AG10803 (cell line): ENCODE results near the gene NLRP9.
A peak's percentile ranks its signal among the peaks of the same experiment; 100 is the strongest.

Experiments used
- DNase-seq: peaks from one replicate; pipeline ENCODE4 v3.0.0; 2010; ENCODE audit warnings: low read depth
- H3K4me3 ChIP-seq: 2 replicates; pipeline ENCODE4 v1.5.1; 2011; ENCODE audit warnings: mild to moderate bottlenecking, low read length, control low read depth
- TF ChIP-seq, protein P1 (sequence below): conservative IDR thresholded peaks from 2 replicates; pipeline ENCODE4 v1.5.1; 2011; ENCODE audit warnings: mild to moderate bottlenecking, low read length, control low read depth, inconsistent platforms

NLRP9 gene

DNA sequence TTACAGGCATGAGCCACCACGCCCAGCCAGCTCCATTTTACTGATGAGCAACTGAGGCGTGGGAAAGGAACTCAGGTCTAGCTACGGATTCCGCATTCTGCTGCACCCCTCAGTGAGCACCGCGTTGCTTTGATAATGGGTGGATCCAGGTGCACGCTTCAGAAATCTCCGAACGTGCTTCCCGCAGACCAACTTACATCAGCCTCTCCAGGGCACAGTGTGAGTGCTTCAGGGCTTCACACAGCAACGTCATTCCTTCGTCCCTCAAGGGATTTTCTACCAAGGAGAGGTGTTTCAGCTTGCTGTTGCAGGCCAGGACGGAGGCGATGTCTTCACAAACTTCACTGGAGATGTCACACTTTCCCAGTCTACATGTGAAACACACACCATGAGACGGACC is 21.7 kb downstream of the NLRP9 start:
- TF ChIP-seq, protein P1, sequence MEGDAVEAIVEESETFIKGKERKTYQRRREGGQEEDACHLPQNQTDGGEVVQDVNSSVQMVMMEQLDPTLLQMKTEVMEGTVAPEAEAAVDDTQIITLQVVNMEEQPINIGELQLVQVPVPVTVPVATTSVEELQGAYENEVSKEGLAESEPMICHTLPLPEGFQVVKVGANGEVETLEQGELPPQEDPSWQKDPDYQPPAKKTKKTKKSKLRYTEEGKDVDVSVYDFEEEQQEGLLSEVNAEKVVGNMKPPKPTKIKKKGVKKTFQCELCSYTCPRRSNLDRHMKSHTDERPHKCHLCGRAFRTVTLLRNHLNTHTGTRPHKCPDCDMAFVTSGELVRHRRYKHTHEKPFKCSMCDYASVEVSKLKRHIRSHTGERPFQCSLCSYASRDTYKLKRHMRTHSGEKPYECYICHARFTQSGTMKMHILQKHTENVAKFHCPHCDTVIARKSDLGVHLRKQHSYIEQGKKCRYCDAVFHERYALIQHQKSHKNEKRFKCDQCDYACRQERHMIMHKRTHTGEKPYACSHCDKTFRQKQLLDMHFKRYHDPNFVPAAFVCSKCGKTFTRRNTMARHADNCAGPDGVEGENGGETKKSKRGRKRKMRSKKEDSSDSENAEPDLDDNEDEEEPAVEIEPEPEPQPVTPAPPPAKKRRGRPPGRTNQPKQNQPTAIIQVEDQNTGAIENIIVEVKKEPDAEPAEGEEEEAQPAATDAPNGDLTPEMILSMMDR, result no peak
- no peak for DNase-seq

DNA sequence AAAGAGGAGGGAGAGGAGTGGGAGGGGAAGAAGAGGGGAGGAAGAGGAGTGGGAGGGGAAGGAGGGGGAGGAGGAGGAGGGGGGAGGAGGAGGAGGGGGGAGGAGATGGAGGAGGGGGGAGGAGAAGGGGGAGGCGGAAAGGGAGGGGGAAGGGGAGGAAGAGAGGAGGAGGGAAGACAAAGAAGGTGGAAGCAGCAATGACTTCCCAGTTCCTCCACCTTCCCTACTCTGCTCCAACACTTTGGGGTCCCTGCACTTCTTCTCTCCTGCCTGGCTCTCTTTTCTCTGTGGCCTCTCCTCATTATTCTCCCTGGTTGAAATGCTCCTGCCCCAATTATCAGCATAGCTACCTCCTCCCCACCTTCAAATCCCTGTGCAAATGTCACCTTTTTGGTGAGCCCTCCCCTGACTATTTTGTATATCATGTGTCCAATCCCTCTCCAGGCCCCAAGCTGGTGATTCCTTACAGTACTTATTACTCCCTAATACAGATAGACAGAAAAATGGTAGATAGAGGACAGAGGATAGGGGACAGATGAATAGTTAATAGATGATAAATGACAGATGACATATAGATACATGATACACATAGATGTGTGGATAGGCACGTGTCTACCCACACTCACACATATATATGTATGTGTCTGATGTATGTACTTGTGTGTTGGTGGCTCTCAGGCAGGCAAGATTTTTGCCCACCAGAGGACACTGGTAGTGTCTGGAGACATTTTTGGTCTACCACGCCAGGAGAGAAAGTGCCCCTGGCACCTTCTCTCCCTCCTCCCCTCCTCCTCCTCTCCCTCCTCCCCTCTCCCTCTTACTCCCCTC is 25.2 kb downstream of the NLRP9 start:
- DNase-seq, result no peak
- TF ChIP-seq, protein P1, result no peak
- H3K4me3 ChIP-seq, result no peak overlapping the region

More for the DNA sequence above, 21.7 kb downstream of the NLRP9 start:
- H3K4me3 ChIP-seq, result no peak overlapping the region

DNA sequence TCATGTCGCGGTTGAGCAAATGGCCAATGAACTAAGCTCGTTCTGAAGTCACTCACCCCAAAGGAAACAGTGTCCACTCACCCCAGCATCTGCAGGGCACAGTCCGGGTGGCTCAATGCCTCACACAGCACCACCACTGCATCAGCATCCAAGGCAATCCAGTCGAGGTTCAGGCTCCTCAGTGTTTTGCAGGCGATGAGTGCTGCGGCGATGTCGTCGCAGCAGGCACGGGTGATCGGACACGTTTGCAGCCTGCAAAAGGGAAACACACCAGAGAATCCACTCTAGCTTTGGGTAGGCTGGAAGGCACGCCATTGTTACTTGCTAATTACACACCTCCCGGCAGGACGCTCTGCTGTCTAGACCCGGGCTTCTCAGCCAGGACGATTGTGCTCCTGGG is 26.5 kb downstream of the NLRP9 start:
- TF ChIP-seq, protein P1, result no peak

DNA sequence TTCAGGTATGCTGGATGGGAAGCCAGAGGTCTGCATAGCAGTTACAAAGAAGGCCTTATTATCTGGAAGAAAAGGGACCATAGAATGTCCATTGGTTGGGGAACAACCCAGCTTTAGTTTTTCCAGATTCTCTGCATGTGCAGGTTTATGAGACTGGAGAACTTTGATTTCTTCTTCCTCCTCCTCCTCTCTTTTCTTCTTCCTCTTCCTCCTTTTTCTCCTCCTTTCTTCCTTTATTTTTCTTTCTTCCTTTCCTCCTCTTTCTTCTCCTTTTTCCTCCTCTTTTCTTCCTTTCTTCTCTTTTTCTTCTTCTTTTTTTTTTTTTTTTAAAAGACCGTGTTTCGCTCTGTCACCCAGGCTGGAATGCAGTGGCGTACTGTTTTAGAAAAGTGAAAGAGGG is 32.2 kb downstream of the NLRP9 start:
- TF ChIP-seq, protein P1, result no peak
- no peak for DNase-seq

More for the DNA sequence above, 26.5 kb downstream of the NLRP9 start:
- DNase-seq, result no peak
- no peak overlapping the region for H3K4me3 ChIP-seq

DNA sequence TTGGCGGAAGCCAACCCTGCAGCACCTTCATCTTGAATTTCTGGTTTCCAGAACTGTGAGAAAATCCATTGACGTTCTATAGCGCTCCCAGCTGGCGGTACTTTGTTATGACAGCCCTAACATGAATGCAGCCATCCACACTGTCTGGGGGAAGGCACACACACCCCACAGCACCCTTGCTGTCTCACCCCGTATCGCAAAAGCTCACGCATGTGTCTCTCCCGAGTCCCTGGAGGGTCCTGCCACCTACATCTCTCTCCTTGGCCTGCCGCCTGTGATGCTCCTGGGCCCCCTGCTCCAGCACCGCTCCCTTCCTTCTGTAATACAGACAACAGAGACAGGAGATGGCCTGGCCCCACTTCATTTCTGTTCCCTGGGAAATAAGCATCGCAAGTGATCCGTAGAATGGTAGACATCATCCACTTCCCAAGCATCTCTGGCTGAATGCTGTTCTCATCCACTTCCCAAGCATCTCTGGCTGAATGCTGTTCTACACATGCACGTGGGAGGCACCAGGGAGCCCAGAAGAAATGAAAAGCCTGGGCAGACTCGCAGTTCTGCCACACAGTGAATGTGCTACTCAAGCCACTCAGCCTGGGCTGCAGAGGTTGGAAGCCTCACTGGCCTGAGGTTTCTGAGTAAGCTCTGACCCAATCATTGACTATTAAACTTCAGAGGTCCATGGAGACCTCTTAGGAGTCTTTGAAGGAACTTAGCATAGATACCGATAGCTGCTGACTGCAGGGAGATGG is 33.5 kb downstream of the NLRP9 start:
- TF ChIP-seq, protein P1, result no peak
- DNase-seq, result no peak

More for the DNA sequence above, 32.2 kb downstream of the NLRP9 start:
- H3K4me3 ChIP-seq, result no peak overlapping the region

DNA sequence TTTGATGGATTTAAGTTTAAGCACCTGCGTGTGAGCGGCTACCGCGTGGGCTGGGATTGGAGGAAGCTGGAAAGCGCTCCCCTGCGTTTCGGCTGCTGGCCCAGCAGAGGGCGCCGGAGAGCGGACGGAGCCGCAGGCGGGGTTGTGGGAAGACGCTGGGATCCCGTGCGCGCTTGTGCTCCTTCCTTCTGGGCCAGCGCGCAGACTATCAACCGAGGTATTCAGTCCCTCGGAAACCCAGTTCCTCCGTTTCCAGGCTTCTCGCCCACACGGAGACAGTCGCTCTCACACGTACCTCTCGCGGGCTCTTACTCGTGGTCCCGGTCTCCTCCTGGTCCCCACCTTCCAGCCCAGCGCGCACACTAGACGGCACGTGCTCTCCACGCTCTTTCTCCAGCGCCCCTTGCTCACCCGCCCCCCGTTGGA is 34.4 kb downstream of the NLRP9 start:
- TF ChIP-seq, protein P1, result peak; percentile 55
- no peak overlapping the region for H3K4me3 ChIP-seq
- DNase-seq, result peak; percentile 9

More for the DNA sequence above, 33.5 kb downstream of the NLRP9 start:
- no peak overlapping the region for H3K4me3 ChIP-seq
